ENCODE measurements around the gene PRELP.

Gene PRELP

GRCh38 chr1:203536980-203537455 is 61.4 kb downstream of the PRELP start:
- no peak overlapping the region for H3K27ac ChIP-seq (ENCODE audit: low read length)
- TF ChIP-seq CTCF (IDR thresholded peaks at IDR 0.05; ENCODE audit: low read depth, low read length) (no peak), EZH2phosphoT487 (IDR thresholded peaks at IDR 0.05; ENCODE audit: low read depth) (no peak)
- H3K4me2 ChIP-seq (ENCODE audit: low read length), result no peak overlapping the region

GRCh38 chr1:203537806-203538464 is 62.3 kb downstream of the PRELP start:
- Histone ChIP-seq H3K4me1 (ENCODE audit: low read length) (no peaks in the 10 kb centered on the region), H3K27me3 (ENCODE audit: low read depth, low read length) (peaks cover 36% of the 10 kb centered on the region), H3K9me3 (ENCODE audit: insufficient read depth, low read length) (no peaks in the 10 kb centered on the region), H4K20me1 (ENCODE audit: insufficient read depth, low read length) (no peaks in the 10 kb centered on the region), H3K4me3 (ENCODE audit: low read length) (no peak overlapping the region), H3K9ac (ENCODE audit: low read length) (no peak overlapping the region), H3K27ac (ENCODE audit: low read length) (no peak overlapping the region), H3K79me2 (ENCODE audit: low read length) (no peaks in the 10 kb centered on the region), H3K4me2 (ENCODE audit: low read length) (no peak overlapping the region), H2AFZ (ENCODE audit: low read depth, low read length) (no peak overlapping the region), H3K36me3 (replicated peaks; ENCODE audit: low read depth, low read length) (no peaks in the 10 kb centered on the region)
- no peak for TF ChIP-seq EZH2phosphoT487 (IDR thresholded peaks at IDR 0.05; ENCODE audit: low read depth)
- TF ChIP-seq CTCF (IDR thresholded peaks at IDR 0.05; ENCODE audit: low read depth, low read length), result no peak

More at GRCh38 chr1:203536980-203537455, 61.4 kb downstream of the PRELP start:
- Histone ChIP-seq H2AFZ (ENCODE audit: low read depth, low read length) (no peak overlapping the region), H3K79me2 (ENCODE audit: low read length) (no peaks in the 10 kb centered on the region), H3K9ac (ENCODE audit: low read length) (no peak overlapping the region), H4K20me1 (ENCODE audit: insufficient read depth, low read length) (no peaks in the 10 kb centered on the region), H3K4me3 (ENCODE audit: low read length) (no peak overlapping the region), H3K4me1 (ENCODE audit: low read length) (no peaks in the 10 kb centered on the region), H3K9me3 (ENCODE audit: insufficient read depth, low read length) (no peaks in the 10 kb centered on the region), H3K27me3 (ENCODE audit: low read depth, low read length) (peaks cover 40% of the 10 kb centered on the region), H3K36me3 (replicated peaks; ENCODE audit: low read depth, low read length) (no peaks in the 10 kb centered on the region)

- no peak overlapping the region for H3K9ac ChIP-seq (ENCODE audit: low read length)
- no peak for TF ChIP-seq CTCF (IDR thresholded peaks at IDR 0.05; ENCODE audit: low read depth, low read length)
- no peak for TF ChIP-seq EZH2phosphoT487 (IDR thresholded peaks at IDR 0.05; ENCODE audit: low read depth)
- no peak overlapping the region for H2AFZ ChIP-seq (ENCODE audit: low read depth, low read length)
- peaks cover 34% of the 10 kb centered on the region for H3K27me3 ChIP-seq (ENCODE audit: low read depth, low read length)
- H3K27ac ChIP-seq (ENCODE audit: low read length), result no peak overlapping the region
- no peaks in the 10 kb centered on the region for H4K20me1 ChIP-seq (ENCODE audit: insufficient read depth, low read length)
- no peaks in the 10 kb centered on the region for H3K9me3 ChIP-seq (ENCODE audit: insufficient read depth, low read length)
- H3K36me3 ChIP-seq (replicated peaks; ENCODE audit: low read depth, low read length), result no peaks in the 10 kb centered on the region
- no peak overlapping the region for H3K4me3 ChIP-seq (ENCODE audit: low read length)
- H3K4me2 ChIP-seq (ENCODE audit: low read length), result no peak overlapping the region
- no peaks in the 10 kb centered on the region for H3K79me2 ChIP-seq (ENCODE audit: low read length)
- no peaks in the 10 kb centered on the region for H3K4me1 ChIP-seq (ENCODE audit: low read length)
These were observed 63.1 kb downstream of the PRELP start for GRCh38 chr1:203538726-203539125.

GRCh38 chr1:203539831-203540546 is 64.4 kb downstream of the PRELP start:
- Histone ChIP-seq H3K27ac (ENCODE audit: low read length) (no peak overlapping the region), H3K79me2 (ENCODE audit: low read length) (no peaks in the 10 kb centered on the region), H4K20me1 (ENCODE audit: insufficient read depth, low read length) (no peaks in the 10 kb centered on the region), H2AFZ (ENCODE audit: low read depth, low read length) (no peak overlapping the region), H3K9me3 (ENCODE audit: insufficient read depth, low read length) (no peaks in the 10 kb centered on the region), H3K36me3 (replicated peaks; ENCODE audit: low read depth, low read length) (no peaks in the 10 kb centered on the region), H3K27me3 (ENCODE audit: low read depth, low read length) (peaks cover 29% of the 10 kb centered on the region), H3K4me2 (ENCODE audit: low read length) (no peak overlapping the region), H3K4me1 (ENCODE audit: low read length) (no peaks in the 10 kb centered on the region), H3K4me3 (ENCODE audit: low read length) (no peak overlapping the region), H3K9ac (ENCODE audit: low read length) (no peak overlapping the region)
- no peak for TF ChIP-seq EZH2phosphoT487 (IDR thresholded peaks at IDR 0.05; ENCODE audit: low read depth)
- TF ChIP-seq CTCF (IDR thresholded peaks at IDR 0.05; ENCODE audit: low read depth, low read length), result no peak

All from OCI-LY3 (cell line).